Glutamatergic neuron (in vitro differentiated cells): ENCODE measurements around the gene BBS12. TPM values are rescaled to one million over a fixed set of nuclear protein-coding genes. Genes with fewer than 3 reads are reported as not detected.

ENCODE experiments used
- DNase-seq: peaks from one replicate; pipeline ENCODE4 v3.0.0; 2022
- H3K27ac Mint-ChIP-seq: one replicate; pipeline ENCODE4 v1.8.0; 2020; ENCODE audit warnings: mild to moderate bottlenecking, mixed read lengths, inconsistent platforms; ENCODE audit not compliant: unreplicated experiment
- H3K27me3 Mint-ChIP-seq: one replicate; pipeline ENCODE4 v1.8.0; 2020; ENCODE audit warnings: mild to moderate bottlenecking, moderate library complexity, mixed read lengths, inconsistent platforms; ENCODE audit not compliant: unreplicated experiment
- H3K36me3 Mint-ChIP-seq: one replicate; pipeline ENCODE4 v1.8.0; 2020; ENCODE audit warnings: mild to moderate bottlenecking, mixed read lengths, inconsistent platforms; ENCODE audit not compliant: unreplicated experiment
- H3K4me1 Mint-ChIP-seq: one replicate; pipeline ENCODE4 v1.8.0; 2020; ENCODE audit warnings: mild to moderate bottlenecking, low read depth, mixed read lengths, inconsistent platforms; ENCODE audit not compliant: unreplicated experiment
- H3K4me3 Mint-ChIP-seq: one replicate; pipeline ENCODE4 v1.8.0; 2020; ENCODE audit warnings: mild to moderate bottlenecking, mixed read lengths, inconsistent platforms; ENCODE audit not compliant: unreplicated experiment
- H3K9me3 Mint-ChIP-seq: one replicate; pipeline ENCODE4 v1.8.0; 2020; ENCODE audit warnings: mild to moderate bottlenecking, moderate library complexity, mixed read lengths, inconsistent platforms; ENCODE audit not compliant: unreplicated experiment
- CTCF ChIP-seq: fragments of 200-600 bp; sonication (generic); IDR thresholded peaks from one replicate; pipeline ENCODE4 v1.5.0; 2021; ENCODE audit not compliant: partially characterized antibody, unreplicated experiment
- total RNA-seq: library from RNA; stranded (reverse); fragmentation: NEBNext Ultra II Directional; extraction: Animal tissue kit (Norgen Biotek cat#: 25700); gene quantifications from one replicate; pipeline ENCODE4 v1.2.1, GENCODE V29; 2021; ENCODE audit not compliant: unreplicated experiment

The BBS12 gene
- total RNA-seq, 1 donor from 2014 or later = 2.8 TPM

- H3K36me3 Mint-ChIP-seq = no peaks in the 10 kb centered on the region
- no peak for TF ChIP-seq CTCF
These were observed 19.7 kb upstream of the BBS12 start for GRCh38 chr4:122712782-122713181.

GRCh38 chr4:122715221-122715620 is 17.3 kb upstream of the BBS12 start:
- H3K4me1 Mint-ChIP-seq = peaks cover 4% of the 10 kb centered on the region
- no peaks in the 10 kb centered on the region for H3K36me3 Mint-ChIP-seq
- peaks cover 2% of the 10 kb centered on the region for H3K9me3 Mint-ChIP-seq
- DNase-seq = no peak
- H3K27ac Mint-ChIP-seq = no peak overlapping the region
- H3K4me3 Mint-ChIP-seq = no peak overlapping the region
- no peaks in the 10 kb centered on the region for H3K27me3 Mint-ChIP-seq
- TF ChIP-seq CTCF = no peak

More at GRCh38 chr4:122712782-122713181, 19.7 kb upstream of the BBS12 start:
- DNase-seq = no peak
- no peaks in the 10 kb centered on the region for H3K27me3 Mint-ChIP-seq
- H3K4me1 Mint-ChIP-seq = peaks cover 5% of the 10 kb centered on the region
- H3K27ac Mint-ChIP-seq = no peak overlapping the region
- peaks cover 2% of the 10 kb centered on the region for H3K9me3 Mint-ChIP-seq
- H3K4me3 Mint-ChIP-seq = no peak overlapping the region

GRCh38 chr4:122716825-122717448 is 15.6 kb upstream of the BBS12 start:
- DNase-seq = peak; percentile 76
- peak; percentile 81 for TF ChIP-seq CTCF
- no peaks in the 10 kb centered on the region for H3K36me3 Mint-ChIP-seq
- H3K27me3 Mint-ChIP-seq = no peaks in the 10 kb centered on the region
- no peak overlapping the region for H3K4me3 Mint-ChIP-seq
- no peaks in the 10 kb centered on the region for H3K4me1 Mint-ChIP-seq
- no peak overlapping the region for H3K27ac Mint-ChIP-seq
- peaks cover 2% of the 10 kb centered on the region for H3K9me3 Mint-ChIP-seq

GRCh38 chr4:122718281-122718680 is 14.2 kb upstream of the BBS12 start:
- peaks cover 2% of the 10 kb centered on the region for H3K9me3 Mint-ChIP-seq
- no peak for DNase-seq
- no peaks in the 10 kb centered on the region for H3K27me3 Mint-ChIP-seq
- H3K36me3 Mint-ChIP-seq = no peaks in the 10 kb centered on the region
- H3K27ac Mint-ChIP-seq = no peak overlapping the region
- H3K4me3 Mint-ChIP-seq = no peak overlapping the region
- TF ChIP-seq CTCF = no peak
- no peaks in the 10 kb centered on the region for H3K4me1 Mint-ChIP-seq

- DNase-seq = no peak
- H3K27me3 Mint-ChIP-seq = no peaks in the 10 kb centered on the region
- H3K27ac Mint-ChIP-seq = no peak overlapping the region
- no peaks in the 10 kb centered on the region for H3K4me1 Mint-ChIP-seq
- no peak for TF ChIP-seq CTCF
- peaks cover under 1% of the 10 kb centered on the region for H3K9me3 Mint-ChIP-seq
- no peak overlapping the region for H3K4me3 Mint-ChIP-seq
- no peaks in the 10 kb centered on the region for H3K36me3 Mint-ChIP-seq
These were observed 10.2 kb upstream of the BBS12 start for GRCh38 chr4:122722256-122722655.
